HG02970 (cell line): ENCODE results near the gene RAB11B.
A peak's percentile ranks its signal among the peaks of the same experiment; 100 is the strongest.
"Not testable (repeated sequence)": the region's sequence is repeated elsewhere in the genome, so short reads cannot be mapped to it uniquely, and the experiment has no call there.

Source experiments
- ATAC-seq: cut with Tn5 transposase; IDR thresholded peaks from one replicate; pipeline ENCODE4 v1.9.1; 2021; ENCODE audit warnings: mild to moderate bottlenecking, moderate library complexity, moderate number of reproducible peaks; ENCODE audit not compliant: unreplicated experiment, low FRiP score

RAB11B gene

GRCh38 chr19:8389891-8390616, at the start of gene RAB11B:
Gene RAB11B, plus strand, starts transcription at chr19:8390360. Its CDS starts 57 bp downstream, at chr19:8390417.
- ATAC-seq, result peak; percentile 90

DNA sequence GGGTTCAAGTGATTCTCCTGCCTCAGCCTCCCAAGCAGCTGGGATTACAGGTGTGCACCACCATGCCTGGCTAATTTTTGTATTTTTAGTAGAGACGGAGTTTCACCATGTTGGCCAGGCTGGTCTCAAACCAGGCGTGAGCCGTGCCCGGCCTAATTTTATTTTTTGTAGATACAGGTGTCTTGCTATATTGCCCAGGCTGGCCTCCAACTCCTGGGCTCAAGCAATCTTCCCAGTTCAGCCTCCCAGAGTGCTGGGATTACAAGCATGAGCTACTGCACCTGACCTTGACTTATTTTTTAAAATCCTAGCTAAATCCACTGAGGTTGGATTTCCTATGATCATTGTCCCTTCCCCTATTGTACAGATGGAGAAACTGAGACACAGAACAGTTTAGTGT, 48.7 kb upstream of the RAB11B start:
- ATAC-seq, result not testable (repeated sequence)

DNA sequence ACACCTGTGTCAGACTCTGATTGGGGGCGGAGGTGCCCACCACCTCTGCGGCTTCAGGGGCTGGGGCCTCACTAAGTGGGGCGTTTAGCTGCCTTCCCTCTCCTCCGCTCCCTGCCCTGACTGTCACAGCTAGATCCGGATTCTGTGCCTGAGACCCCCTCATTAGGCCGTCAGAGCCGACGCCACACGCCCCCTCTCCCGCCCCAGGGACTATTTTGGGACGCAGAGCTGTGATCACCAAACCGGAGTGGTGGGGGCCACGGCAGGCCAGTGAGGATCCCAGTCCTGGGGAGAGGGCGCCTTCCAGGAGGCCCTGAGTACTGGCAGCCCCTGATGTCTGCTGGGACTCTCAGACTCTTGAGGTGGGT, 47.9 kb upstream of the RAB11B start:
- no peak for ATAC-seq

- no peak for ATAC-seq
These were observed 47.3 kb upstream of the RAB11B start, which contains the start of gene KANK3 for GRCh38 chr19:8342684-8343482. Gene KANK3, minus strand, starts transcription at chr19:8343262. Its CDS starts 5,434 bp downstream, at chr19:8337828.

- no peak for ATAC-seq
These were observed 46.7 kb upstream of the RAB11B start for GRCh38 chr19:8343483-8343844.

DNA sequence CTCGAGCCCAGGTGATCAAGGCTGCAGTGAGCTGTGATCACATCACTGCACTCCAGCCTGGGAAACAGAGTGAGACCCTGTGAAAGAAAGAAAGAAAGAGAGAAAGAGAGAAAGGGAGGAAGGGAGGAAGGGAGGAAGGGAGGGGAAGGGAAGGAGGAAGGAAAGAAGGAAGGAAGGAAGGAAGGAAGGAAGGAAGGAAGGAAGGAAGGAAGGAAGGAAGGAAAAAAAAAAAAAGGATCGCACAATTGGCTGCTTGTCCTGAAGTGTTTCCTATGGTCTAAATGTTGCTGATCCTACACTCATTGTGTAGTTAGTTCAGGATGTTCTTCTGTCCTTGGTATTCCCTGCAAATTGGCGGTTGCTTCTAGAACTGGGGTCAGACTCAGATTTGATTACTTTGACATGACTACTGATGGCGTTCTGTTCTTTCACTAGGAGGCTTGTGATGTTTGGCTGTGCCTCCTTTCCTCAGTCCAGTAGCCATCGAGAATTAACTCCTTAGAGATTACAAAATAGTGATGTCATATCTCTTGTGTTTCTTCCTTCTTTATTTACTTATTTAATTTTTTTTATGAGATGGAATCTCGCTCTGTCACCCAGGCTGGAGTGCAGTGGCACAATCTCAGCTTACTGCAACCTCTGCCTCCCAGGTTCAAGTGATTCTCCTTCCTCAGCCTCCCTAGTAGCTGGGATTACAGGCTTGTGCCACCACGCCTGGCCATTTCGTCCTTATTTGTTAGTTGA, 40.4 kb upstream of the RAB11B start:
- not testable (repeated sequence) for ATAC-seq

GRCh38 chr19:8352134-8352827, 37.9 kb upstream of the RAB11B start:
- ATAC-seq, result no peak

- not testable (repeated sequence) for ATAC-seq
These were observed 37.3 kb upstream of the RAB11B start for GRCh38 chr19:8352845-8353244.

- ATAC-seq, result no peak
These were observed 34.3 kb upstream of the RAB11B start for GRCh38 chr19:8355631-8356402.

GRCh38 chr19:8357007-8357521, 33.1 kb upstream of the RAB11B start:
- no peak for ATAC-seq

DNA sequence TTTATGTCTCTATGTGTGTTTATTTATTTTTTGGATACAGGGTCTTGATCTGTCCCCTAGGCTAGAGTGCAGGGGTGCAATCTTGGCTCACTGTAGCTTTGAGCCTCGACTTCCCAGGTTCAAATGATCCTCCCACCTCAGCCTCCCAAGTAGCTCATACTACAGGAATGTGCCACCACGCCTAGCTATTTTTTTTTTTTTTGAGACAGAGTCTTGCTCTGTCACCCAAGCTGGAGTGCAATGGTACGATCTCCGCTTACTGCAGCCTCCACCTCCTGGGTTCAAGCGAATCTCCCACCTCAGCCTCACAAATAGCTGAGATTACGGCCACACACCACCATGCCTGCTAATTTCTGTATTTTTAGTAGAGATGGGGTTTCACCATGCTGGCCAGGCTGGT, 31.2 kb upstream of the RAB11B start:
- ATAC-seq, result no peak

DNA sequence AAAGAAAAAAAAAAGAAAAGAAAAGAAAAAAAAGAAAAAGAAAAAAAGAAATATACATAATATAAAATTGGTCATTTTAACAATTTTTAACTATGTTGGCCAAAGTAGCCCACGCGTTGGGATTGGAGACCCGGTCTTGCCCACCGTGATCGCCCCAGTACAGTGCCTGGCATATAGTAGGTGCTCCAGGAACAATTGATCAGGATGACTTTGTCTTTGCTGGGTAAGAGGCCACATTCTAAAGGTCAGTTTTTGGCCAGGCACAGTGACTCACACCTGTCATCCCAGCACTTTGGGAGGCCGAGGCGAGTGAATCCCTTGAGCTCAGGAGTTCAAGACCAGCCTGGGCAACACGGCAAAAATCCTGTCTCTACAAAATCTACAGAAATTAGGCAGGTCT, 30.0 kb upstream of the RAB11B start:
- ATAC-seq, result no peak

DNA sequence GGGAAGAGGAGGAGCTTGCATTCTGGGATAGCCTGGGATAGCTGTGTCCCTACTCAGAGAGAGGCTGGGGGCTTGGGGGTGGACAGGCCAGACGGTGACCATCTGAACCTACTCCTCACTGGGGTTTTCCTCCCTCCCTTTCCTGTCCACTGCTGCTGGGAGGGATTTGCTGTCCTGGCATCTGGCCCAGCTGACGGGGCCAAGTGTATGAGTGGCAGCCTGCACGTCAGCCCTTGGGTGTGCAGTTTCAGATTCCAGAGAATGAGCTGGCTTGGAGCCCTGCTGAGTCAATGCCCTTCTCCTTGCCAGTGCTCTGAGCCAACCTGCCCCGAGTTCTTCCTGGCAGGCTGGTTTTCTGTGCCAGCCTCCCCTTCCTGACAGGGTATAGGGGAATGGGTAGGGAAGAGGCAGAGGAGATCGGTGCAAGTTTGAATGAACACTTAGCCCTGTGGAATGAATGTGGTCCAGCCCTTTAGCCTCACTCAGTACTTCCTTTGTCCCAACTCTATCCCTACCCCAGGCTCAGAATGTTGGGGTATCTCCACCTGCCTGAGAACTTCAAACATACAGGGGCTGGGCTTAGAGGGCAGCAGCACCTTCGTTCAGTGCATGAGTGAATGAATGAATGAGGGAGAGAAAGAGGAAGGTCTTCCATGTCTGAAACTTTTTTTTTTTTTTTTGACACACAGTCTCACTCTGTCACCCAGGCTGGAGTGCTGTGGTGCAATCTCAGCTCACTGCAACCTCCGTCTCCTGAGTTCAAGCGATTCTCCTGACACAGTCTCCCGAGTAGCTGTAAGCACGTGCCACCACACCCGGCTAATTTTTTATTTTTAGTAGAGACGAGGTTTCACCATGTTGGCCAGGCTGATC, 28.0 kb upstream of the RAB11B start:
- ATAC-seq, result no peak

DNA sequence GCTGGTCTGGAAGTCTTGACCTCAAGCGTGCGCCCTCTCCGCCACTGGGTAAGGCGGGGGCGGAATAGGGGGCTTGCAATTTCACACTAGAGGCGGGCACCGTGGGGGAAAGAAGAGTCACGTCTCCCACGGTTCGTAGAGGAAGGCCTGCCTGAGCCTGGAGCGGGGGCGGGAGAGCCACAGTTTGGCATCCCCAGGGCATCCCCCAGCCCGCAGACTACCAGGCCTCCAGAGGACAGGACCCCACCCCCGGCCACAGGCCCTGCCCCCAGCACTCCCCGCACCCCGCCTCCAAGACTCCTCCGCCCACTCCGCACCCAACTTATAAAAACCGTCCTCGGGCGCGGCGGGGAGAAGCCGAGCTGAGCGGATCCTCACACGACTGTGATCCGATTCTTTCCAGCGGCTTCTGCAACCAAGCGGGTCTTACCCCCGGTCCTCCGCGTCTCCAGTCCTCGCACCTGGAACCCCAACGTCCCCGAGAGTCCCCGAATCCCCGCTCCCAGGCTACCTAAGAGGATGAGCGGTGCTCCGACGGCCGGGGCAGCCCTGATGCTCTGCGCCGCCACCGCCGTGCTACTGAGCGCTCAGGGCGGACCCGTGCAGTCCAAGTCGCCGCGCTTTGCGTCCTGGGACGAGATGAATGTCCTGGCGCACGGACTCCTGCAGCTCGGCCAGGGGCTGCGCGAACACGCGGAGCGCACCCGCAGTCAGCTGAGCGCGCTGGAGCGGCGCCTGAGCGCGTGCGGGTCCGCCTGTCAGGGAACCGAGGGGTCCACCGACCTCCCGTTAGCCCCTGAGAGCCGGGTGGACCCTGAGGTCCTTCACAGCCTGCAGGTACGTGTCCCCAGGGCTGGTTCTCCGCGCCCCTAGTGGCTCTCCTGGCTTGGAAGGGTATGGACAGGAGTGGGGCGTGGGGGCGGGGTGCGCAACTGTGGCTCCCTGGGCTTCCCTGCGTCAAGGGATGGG, 26.1 kb upstream of the RAB11B start, which contains the start of gene ANGPTL4:
Gene ANGPTL4, plus strand, starts transcription at position 353 of the 969 bp plus-strand sequence. Its CDS starts 167 bp downstream, at position 520.
- no peak for ATAC-seq

- no peak for ATAC-seq
These were observed 24.0 kb upstream of the RAB11B start for GRCh38 chr19:8366121-8366581.

- ATAC-seq, result no peak
These were observed 23.2 kb upstream of the RAB11B start for GRCh38 chr19:8366961-8367326.

DNA sequence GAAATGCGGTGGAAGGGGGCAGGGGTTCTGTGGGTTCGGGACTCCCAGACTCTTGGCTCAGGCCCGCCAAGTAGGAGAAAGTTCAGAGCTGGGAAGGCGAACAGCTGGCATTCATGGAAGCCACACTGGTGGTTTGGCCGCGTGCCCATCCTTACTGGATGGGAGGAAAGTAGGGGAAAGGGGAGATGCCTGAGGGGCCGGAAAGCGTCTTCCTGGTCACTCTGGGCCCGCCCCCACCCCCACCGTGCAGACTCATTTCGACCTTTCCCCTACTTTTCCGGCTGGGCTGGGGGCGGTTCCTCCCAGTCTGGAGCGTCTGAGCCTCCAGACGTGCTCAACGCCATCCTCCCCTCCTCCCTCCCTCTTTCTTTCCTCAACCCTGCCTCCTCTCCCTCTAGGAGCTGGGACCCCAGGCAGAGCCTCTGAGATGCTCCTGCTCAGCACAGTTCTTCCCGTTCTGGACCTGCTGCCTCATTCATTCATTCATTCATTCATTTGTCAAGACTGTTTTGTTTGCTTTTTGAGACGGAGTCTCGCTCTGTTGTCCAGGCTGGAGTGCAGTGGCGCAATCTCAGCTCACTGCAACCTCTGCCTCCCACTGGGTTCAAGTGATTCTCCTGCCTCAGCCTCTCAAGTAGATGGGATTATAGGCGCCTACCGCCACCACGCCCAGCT, 22.7 kb upstream of the RAB11B start:
- ATAC-seq, result no peak
